Measurements from ENCODE around the gene PSMB7. TPM values are rescaled to one million over a fixed set of nuclear protein-coding genes. Genes with fewer than 3 reads are reported as not detected.

The PSMB7 gene
- total and polyA plus RNA-seq, 2 of the 8 experiments (the other 6 are each of a cell fraction or from before 2014, with no cell fraction given), result 222 to 357 TPM

DNA sequence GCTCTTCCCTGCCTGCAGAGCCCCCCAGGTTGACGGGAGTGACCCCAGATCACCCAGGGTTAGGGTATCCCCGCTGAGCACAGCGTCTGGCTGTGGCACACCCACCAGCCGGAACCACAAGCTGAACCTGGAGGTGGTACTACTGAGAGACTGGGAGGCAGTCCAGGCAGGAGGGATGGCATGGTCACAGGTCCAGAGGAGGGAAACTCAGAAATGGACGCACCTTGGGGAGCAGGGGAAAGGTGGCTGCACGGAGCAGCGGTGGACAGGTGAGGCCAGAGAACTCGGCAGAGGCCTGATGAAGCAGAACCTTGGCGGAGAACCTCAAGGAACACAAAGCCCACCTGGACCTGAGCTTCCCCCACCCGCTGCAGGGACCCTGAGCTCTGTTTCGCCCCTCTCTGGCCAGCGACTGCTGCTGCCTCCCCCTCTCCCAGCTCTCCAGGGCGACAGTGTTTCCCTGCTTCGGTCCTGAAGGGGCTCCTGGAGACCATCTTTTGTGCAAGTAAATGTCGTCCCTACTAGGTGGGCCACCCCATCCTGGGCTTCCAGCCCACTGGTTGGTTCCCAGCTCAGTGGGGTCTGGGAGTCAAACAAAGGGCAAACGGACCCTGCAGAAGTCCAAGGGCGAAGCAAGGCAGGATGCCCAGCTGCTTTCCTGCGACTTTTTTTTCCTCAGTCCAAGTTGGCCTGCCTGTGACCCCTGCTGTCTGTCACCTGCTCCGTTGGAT lies 35.9 kb upstream of the PSMB7 start:
- Histone ChIP-seq H4K8ac (ENCODE audit: extremely low read depth, insufficient read depth, low read length) (peak overlapping the region; percentile 73), H2BK15ac (ENCODE audit: low read length) (peak overlapping the region; percentile 92; the same call in 1 of the 2 replicates), H4K91ac (replicated peaks; ENCODE audit: insufficient read length, low read length) (no peak overlapping the region), H2BK12ac (ENCODE audit: low read depth, low read length) (peak overlapping the region; percentile 53; the same call in 1 of the 2 replicates), H2AFZ (ENCODE audit: low read length) (peak overlapping the region; percentile 90; the same call in 1 of the 2 replicates), H4K5ac (ENCODE audit: insufficient read length, low read depth, low read length) (no peak overlapping the region), H3K9ac (replicated peaks in 1 of 4; ENCODE audit: extremely low read depth in 1 of 4, low read depth in 3 of 4, low read length in 3 of 4) (peak overlapping the region in 2 of 4 experiments; percentile 6 to 16; a peak in 2 of 7 replicates), H3K56ac (replicated peaks; ENCODE audit: insufficient read length, low read depth, low read length) (peak overlapping the region; percentile 6), H3K14ac (ENCODE audit: insufficient read length) (no peak overlapping the region), H2BK5ac (ENCODE audit: low read depth, low read length) (0 out of 2 replicates have a peak overlapping the region, but pooled peaks have one; percentile 18), H4K20me1 (replicated peaks in 1 of 2; ENCODE audit: control insufficient read depth in 1 of 2, insufficient read depth in 2 of 2, low read length in 2 of 2) (no peaks in the 10 kb centered on the region), H3K9me3 (ENCODE audit: insufficient read depth in 2 of 2, low read depth in 1 of 2, low read length in 1 of 2) (peaks cover 0 to 4% of the 10 kb centered on the region in 2 experiments; a peak in 2 of 4 replicates), H3K23ac (ENCODE audit: insufficient read length) (no peak overlapping the region), H3K36me3 (ENCODE audit: control insufficient read depth in 2 of 4, insufficient read depth in 4 of 4, low read length in 3 of 4) (peaks cover 0 to 3% (median 0%) of the 10 kb centered on the region in 4 experiments; a peak in 1 of 8 replicates), H3K27ac (ENCODE audit: low read depth, low read length) (no peak overlapping the region), H2BK120ac (replicated peaks; ENCODE audit: low read depth, low read length) (no peak overlapping the region), H3K4ac (replicated peaks; ENCODE audit: insufficient read length, low read depth, low read length) (no peak overlapping the region), H2AK5ac (ENCODE audit: low read depth, low read length) (peak overlapping the region; percentile 47; the same call in 1 of the 2 replicates), H3K23me2 (ENCODE audit: low read depth, low read length) (peaks cover 13% of the 10 kb centered on the region; the same call in 1 of the 2 replicates), H2BK20ac (ENCODE audit: low read length) (0 out of 2 replicates have a peak overlapping the region, but pooled peaks have one; percentile 21), H3K18ac (ENCODE audit: extremely low read depth, low read length) (peak overlapping the region; percentile 26; the same call in 1 of the 2 replicates), H3K79me1 (ENCODE audit: low read depth, low read length) (no peaks in the 10 kb centered on the region), H3K4me2 (ENCODE audit: insufficient read depth in 1 of 2, low read depth in 2 of 2, low read length in 2 of 2) (peak overlapping the region; percentile 80), H3K79me2 (ENCODE audit: control insufficient read depth in 1 of 2, insufficient read depth in 2 of 2, low read length in 2 of 2) (no peaks in the 10 kb centered on the region), H3K27me3 (replicated peaks in 1 of 4; ENCODE audit: control insufficient read depth in 3 of 4, extremely low read depth in 1 of 4, insufficient read depth in 3 of 4, low read length in 3 of 4) (peaks cover 10 to 33% (median 25%) of the 10 kb centered on the region in 4 experiments), H3K4me1 (replicated peaks in 1 of 4; ENCODE audit: control insufficient read depth in 3 of 4, insufficient read depth in 4 of 4, low read length in 3 of 4) (peaks cover 0 to 20% (median 14%) of the 10 kb centered on the region in 4 experiments; a peak in 6 of 7 replicates), H3K4me3 (ENCODE audit: extremely low read depth in 1 of 4, insufficient read depth in 2 of 4, low read depth in 3 of 4, low read length in 4 of 4) (peak overlapping the region; percentile 20 to 63 (median 42); a peak in 7 of 8 replicates)
- CTCF ChIA-PET (ENCODE audit: partially characterized antibody), result interaction anchor here (0.6 to 2.7 kb wide), 13 partner anchors 12 to 86 kb away, joined by 3 to 10 read pairs (median 3); no protein-coding TSS in a partner anchor
- POLR2A ChIA-PET (ENCODE audit: partially characterized antibody), result interaction anchor here (1.2 kb wide), 1 partner anchor 48 kb away, joined by 4 read pairs; no protein-coding TSS in a partner anchor
- 69% methylated on average over 19 of the region's 19 CpGs; no CpG with 5 or more reads in 1 of the 2 experiments for WGBS, 2 experiments (ENCODE audit: extremely low coverage in 1 of 2, insufficient coverage in 1 of 2, insufficient read length in 1 of 2, insufficient replicate concordance in 2 of 2, low coverage in 1 of 2, low lambda C conversion rate in 2 of 2, missing lambda C conversion rate in 1 of 2)
- DNase-seq (ENCODE audit: low read depth in 1 of 2, low spot score in 2 of 2) (no peak), FAIRE-seq (no peak)
- no peak for TF ChIP-seq ZNF274 (IDR thresholded peaks at IDR 0.05; ENCODE audit: borderline replicate concordance, extremely low read depth, low read length)
- no peak for TF ChIP-seq TAF1 (IDR thresholded peaks at IDR 0.05; ENCODE audit: low read depth, low read length)
- no peak for TF ChIP-seq CBX5 (IDR thresholded peaks at IDR 0.05; ENCODE audit: low read depth, low read length)
- no peak for TF ChIP-seq CHD1 (IDR thresholded peaks at IDR 0.05; ENCODE audit: low read depth, low read length)
- peak; percentile 42 for TF ChIP-seq RNF2 (IDR thresholded peaks at IDR 0.05; ENCODE audit: borderline replicate concordance, low read depth, low read length, missing control alignments, poor library complexity, severe bottlenecking)
- TF ChIP-seq CHD2 (IDR thresholded peaks at IDR 0.05; ENCODE audit: low read length), result no peak
- TF ChIP-seq SP4 (IDR thresholded peaks at IDR 0.05; ENCODE audit: low read length), result no peak
- TF ChIP-seq, protein P1, sequence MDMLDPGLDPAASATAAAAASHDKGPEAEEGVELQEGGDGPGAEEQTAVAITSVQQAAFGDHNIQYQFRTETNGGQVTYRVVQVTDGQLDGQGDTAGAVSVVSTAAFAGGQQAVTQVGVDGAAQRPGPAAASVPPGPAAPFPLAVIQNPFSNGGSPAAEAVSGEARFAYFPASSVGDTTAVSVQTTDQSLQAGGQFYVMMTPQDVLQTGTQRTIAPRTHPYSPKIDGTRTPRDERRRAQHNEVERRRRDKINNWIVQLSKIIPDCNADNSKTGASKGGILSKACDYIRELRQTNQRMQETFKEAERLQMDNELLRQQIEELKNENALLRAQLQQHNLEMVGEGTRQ (IDR thresholded peaks at IDR 0.05; ENCODE audit: low read length), result no peak

All from H1 (cell line).